Choroid plexus epithelial cell (primary cell): Measurements from ENCODE around the gene KIF2B.
A peak's percentile ranks its signal among the peaks of the same experiment; 100 is the strongest.
"Not testable (repeated sequence)": the region's sequence is repeated elsewhere in the genome, so short reads cannot be mapped to it uniquely, and the experiment has no call there.

Source experiments
- DNase-seq: peaks from one replicate; pipeline ENCODE4 v3.0.0-alpha.2; 2010; ENCODE audit warnings: low read depth
- H3K4me3 ChIP-seq: 2 replicates; pipeline ENCODE4 v1.5.1; 2011; ENCODE audit warnings: low read depth, mild to moderate bottlenecking, control low read depth, low read length, moderate library complexity
- TF ChIP-seq, protein P1 (sequence below): conservative IDR thresholded peaks from 2 replicates; pipeline ENCODE4 v1.5.1; 2011; ENCODE audit warnings: low read depth, mild to moderate bottlenecking, control low read depth, inconsistent platforms, low read length, moderate library complexity

KIF2B gene

DNA sequence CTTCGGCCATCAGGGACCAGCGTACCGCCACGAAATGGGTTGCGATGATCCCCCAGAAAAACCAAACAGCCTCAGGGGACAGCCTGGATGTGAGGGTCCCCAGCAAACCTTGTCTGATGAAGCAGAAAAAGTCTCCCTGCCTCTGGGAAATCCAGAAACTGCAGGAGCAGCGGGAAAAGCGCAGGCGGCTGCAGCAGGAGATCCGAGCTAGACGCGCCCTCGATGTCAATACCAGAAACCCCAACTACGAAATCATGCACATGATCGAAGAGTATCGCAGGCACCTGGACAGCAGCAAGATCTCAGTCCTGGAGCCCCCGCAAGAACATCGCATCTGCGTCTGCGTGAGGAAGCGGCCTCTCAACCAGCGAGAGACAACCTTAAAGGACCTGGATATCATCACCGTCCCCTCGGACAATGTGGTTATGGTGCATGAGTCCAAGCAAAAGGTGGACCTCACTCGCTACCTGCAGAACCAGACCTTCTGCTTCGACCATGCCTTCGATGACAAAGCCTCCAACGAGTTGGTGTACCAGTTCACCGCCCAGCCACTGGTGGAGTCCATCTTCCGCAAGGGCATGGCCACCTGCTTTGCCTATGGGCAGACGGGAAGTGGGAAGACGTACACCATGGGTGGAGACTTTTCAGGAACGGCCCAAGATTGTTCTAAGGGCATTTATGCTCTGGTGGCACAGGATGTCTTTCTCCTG lies 769 bp downstream of the KIF2B start:
- TF ChIP-seq, protein P1, sequence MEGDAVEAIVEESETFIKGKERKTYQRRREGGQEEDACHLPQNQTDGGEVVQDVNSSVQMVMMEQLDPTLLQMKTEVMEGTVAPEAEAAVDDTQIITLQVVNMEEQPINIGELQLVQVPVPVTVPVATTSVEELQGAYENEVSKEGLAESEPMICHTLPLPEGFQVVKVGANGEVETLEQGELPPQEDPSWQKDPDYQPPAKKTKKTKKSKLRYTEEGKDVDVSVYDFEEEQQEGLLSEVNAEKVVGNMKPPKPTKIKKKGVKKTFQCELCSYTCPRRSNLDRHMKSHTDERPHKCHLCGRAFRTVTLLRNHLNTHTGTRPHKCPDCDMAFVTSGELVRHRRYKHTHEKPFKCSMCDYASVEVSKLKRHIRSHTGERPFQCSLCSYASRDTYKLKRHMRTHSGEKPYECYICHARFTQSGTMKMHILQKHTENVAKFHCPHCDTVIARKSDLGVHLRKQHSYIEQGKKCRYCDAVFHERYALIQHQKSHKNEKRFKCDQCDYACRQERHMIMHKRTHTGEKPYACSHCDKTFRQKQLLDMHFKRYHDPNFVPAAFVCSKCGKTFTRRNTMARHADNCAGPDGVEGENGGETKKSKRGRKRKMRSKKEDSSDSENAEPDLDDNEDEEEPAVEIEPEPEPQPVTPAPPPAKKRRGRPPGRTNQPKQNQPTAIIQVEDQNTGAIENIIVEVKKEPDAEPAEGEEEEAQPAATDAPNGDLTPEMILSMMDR: no peak
- no peak for DNase-seq
- H3K4me3 ChIP-seq: no peak overlapping the region

DNA sequence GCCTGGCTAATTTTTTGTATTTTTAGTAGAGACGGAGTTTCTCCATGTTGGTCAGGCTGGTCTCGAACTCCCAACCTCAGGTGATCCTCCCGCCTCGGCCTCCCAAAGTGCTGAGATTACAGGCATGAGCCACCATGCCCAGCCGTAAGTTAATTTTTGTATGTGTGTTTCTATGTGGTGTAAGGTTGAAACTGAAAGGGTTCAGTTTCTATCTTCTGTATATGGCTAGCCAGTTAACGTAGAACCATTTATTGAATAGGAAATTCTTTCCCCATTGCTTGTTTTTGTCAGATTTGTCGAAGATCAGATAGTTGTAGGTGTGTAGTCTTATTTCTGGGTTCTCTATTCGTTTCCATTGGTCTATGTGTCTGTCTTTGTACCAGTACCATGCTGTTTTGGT lies 12.0 kb downstream of the KIF2B start:
- not testable (repeated sequence) for H3K4me3 ChIP-seq, DNase-seq

DNA sequence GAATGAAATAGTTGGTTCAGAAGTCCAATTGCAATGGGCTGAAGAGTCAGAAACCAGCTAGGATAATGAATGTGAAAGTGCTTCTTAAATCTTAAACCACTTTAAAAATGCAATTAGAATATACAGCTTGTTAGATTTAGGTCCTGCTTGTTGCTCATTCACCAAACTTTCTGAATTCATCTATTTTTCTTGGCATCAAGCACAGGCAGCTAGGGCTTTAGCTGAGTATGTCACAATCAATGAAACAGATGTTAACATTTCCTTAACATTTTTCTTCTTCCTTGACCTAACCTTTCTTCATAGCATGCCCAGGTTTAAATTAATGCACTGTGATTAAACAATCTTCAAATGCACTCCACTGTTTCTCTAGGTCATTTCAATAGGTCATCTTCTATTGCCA lies 14.4 kb downstream of the KIF2B start:
- DNase-seq: peak; percentile 1
- TF ChIP-seq, protein P1: no peak

GRCh38 chr17:53844491-53845107 lies 21.9 kb downstream of the KIF2B start:
- TF ChIP-seq, protein P1: no peak
- H3K4me3 ChIP-seq: no peak overlapping the region

More for the DNA sequence above, 14.4 kb downstream of the KIF2B start:
- H3K4me3 ChIP-seq: no peak overlapping the region

GRCh38 chr17:53871128-53871527 lies 48.4 kb downstream of the KIF2B start:
- DNase-seq, H3K4me3 ChIP-seq: not testable (repeated sequence)

More at GRCh38 chr17:53844491-53845107, 21.9 kb downstream of the KIF2B start:
- DNase-seq: no peak
